ENCODE results near the gene POTEI.
"Not testable (repeated sequence)": the region's sequence is repeated elsewhere in the genome, so short reads cannot be mapped to it uniquely, and the experiment has no call there.

Gene POTEI

DNA sequence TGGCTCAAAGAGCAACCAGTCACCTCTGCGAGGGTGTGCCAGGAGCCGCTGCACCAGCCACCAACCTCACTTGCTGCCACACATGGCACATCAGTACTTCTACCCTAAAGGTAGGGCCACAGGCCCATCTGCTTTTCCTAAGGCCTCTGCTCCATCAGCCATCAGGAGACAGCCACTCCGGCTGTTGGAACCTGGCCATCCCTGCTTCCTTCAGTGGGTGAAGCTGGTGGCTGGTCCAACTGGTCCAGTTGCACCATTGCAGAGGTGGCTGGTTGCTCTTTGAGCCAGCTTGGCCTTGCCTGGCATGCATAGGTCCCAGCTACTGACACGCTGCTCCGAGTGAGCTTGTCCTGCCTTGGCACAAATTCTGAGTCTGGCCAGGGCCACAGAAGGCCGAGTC lies 53.7 kb downstream of the POTEI start:
- DNase-seq (ENCODE audit: low spot score), result not testable (repeated sequence)

- not testable (repeated sequence) for DNase-seq (ENCODE audit: low spot score)
These were observed 54.4 kb downstream of the POTEI start for GRCh38 chr2:130454712-130455083.

- DNase-seq (ENCODE audit: low spot score), result not testable (repeated sequence)
These were observed 55.0 kb downstream of the POTEI start for GRCh38 chr2:130453955-130454711.

DNA sequence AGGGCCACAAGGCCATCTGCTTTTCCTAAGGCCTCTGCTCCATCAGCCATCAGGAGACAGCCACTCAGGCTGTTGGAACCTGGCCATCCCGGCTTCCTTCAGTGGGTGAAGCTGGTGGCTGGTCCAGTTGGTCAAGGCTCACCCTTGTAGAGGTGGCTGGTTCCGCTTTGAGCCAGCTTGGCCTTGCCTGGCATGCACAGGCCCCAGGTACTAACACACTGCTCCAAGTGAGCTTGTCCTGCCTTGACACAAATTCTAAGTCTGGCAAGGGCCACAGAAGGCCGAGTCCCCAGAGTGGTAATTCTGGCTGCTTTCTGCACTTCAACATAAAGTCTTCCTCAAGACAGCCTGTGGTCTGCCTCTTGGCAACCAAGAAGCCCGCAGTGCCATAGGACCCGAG lies 56.2 kb downstream of the POTEI start:
- not testable (repeated sequence) for DNase-seq (ENCODE audit: low spot score)

- DNase-seq (ENCODE audit: low spot score), result not testable (repeated sequence)
These were observed 57.3 kb downstream of the POTEI start for GRCh38 chr2:130451823-130452222.

DNA sequence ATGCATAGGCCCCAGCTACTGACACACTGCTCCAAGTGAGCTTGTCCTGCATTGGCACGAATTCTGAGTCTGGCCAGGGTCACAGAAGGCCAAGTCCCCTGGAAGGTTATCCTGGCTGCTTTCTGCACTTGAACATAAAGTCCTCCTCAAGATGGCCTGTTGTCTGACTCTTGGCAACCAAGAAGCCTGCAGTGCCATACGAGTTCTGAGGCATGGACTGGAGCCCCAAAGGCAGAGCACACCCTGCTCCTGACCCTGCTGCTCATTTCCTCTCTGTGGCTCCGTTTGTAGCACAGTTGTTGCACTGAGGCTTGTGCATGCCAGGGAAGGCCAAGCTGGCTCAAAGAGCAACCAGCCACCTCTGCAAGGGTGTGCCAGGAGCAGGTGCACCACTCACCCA lies 57.9 kb downstream of the POTEI start:
- DNase-seq (ENCODE audit: low spot score), result not testable (repeated sequence)

- DNase-seq (ENCODE audit: low spot score), result not testable (repeated sequence)
These were observed 58.8 kb downstream of the POTEI start for GRCh38 chr2:130450366-130450765.

DNA sequence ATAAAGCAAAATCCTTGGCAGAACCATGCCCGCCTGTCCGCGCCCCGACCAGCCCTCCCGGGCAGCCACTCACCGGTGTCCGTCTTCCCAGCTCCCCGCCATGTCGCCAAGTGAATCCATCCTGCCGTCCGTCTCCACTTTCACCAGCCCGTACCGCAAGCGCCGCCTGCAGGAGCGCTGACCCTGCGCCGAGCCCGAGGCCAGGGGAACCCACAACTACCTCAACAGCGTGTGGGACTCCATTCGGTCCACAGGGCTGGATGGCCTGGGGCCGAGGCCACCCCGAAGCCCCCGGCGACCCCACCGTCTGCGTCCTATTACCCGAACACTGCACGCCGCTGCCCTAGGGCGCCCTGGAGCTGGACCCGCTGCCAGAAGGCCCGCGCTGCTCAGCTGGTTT lies 81.5 kb downstream of the POTEI start:
- DNase-seq (ENCODE audit: low spot score), result not testable (repeated sequence)

- DNase-seq (ENCODE audit: low spot score), result not testable (repeated sequence)
These were observed 90.3 kb downstream of the POTEI start for GRCh38 chr2:130418845-130419244.

GRCh38 chr2:130416693-130417092 lies 92.4 kb downstream of the POTEI start:
- not testable (repeated sequence) for DNase-seq (ENCODE audit: low spot score)

Data from COLO829 (cell line).